NCI-H345 (cell line): ENCODE data around the gene SOX4.
A peak's percentile ranks its signal among the peaks of the same experiment; 100 is the strongest.
"Not testable (repeated sequence)": the region's sequence is repeated elsewhere in the genome, so short reads cannot be mapped to it uniquely, and the experiment has no call there.

ENCODE experiments used
- DNase-seq: peaks from one replicate; lab custom pipeline; 2025; lab: John Stamatoyannopoulos, UW

SOX4 gene

GRCh38 chr6:21593412-21593926 is at the start of gene SOX4:
Gene SOX4 (plus strand): TSS chr6:21593751. CDS start chr6:21594535, 784 bp downstream.
- DNase-seq = peak; percentile 99

- DNase-seq = not testable (repeated sequence)
Measured at GRCh38 chr6:21552286-21552685, 41.3 kb upstream of the SOX4 start.

GRCh38 chr6:21554286-21554685 is 39.3 kb upstream of the SOX4 start:
- DNase-seq = no peak

- DNase-seq = no peak
Measured at GRCh38 chr6:21555197-21555596, 38.4 kb upstream of the SOX4 start.

- DNase-seq = no peak
Measured at GRCh38 chr6:21556511-21556910, 37.0 kb upstream of the SOX4 start.

GRCh38 chr6:21556968-21557721 is 36.4 kb upstream of the SOX4 start:
- DNase-seq = peak; percentile 58

- peak; percentile 85 for DNase-seq
Measured at GRCh38 chr6:21559238-21559637, 34.3 kb upstream of the SOX4 start.

- no peak for DNase-seq
Measured at GRCh38 chr6:21560249-21560648, 33.3 kb upstream of the SOX4 start.

GRCh38 chr6:21565431-21565830 is 28.1 kb upstream of the SOX4 start:
- no peak for DNase-seq

GRCh38 chr6:21578523-21578922 is 15.0 kb upstream of the SOX4 start:
- DNase-seq = no peak

GRCh38 chr6:21582651-21583050 is 10.9 kb upstream of the SOX4 start:
- DNase-seq = no peak

- no peak for DNase-seq
Measured at GRCh38 chr6:21586300-21586699, 7.3 kb upstream of the SOX4 start.

- DNase-seq = no peak
Measured at GRCh38 chr6:21586740-21587178, 6.8 kb upstream of the SOX4 start.

- DNase-seq = peak; percentile 85
Measured at GRCh38 chr6:21587179-21587960, 6.2 kb upstream of the SOX4 start.

- DNase-seq = peak; percentile 92
Measured at GRCh38 chr6:21587961-21588480, 5.5 kb upstream of the SOX4 start.

- peak; percentile 79 for DNase-seq
Measured at GRCh38 chr6:21588481-21589351, 4.8 kb upstream of the SOX4 start.

GRCh38 chr6:21589352-21590345 is 3.9 kb upstream of the SOX4 start:
- peak; percentile 93 for DNase-seq

- DNase-seq = no peak
Measured at GRCh38 chr6:21590346-21590745, 3.2 kb upstream of the SOX4 start.

- DNase-seq = no peak
Measured at GRCh38 chr6:21591446-21591845, 2.1 kb upstream of the SOX4 start.

GRCh38 chr6:21592953-21593352 is 598 bp upstream of the SOX4 start:
- DNase-seq = no peak
